H9 (cell line): ENCODE measurements around the gene MSH3. TPM values are rescaled to one million over a fixed set of nuclear protein-coding genes. Genes with fewer than 3 reads are reported as not detected.

Experiments used
- DNase-seq: peaks from one replicate; pipeline ENCODE4 v3.0.0-alpha.2; 2017
- H2AFZ ChIP-seq: one replicate; pipeline ENCODE4 v1.6.1; 2013; ENCODE audit warnings: mild to moderate bottlenecking, low read length, control low read depth, moderate library complexity
- H2AK5ac ChIP-seq: 2 replicates; pipeline ENCODE4 v1.6.1; 2013; ENCODE audit warnings: low read length, control low read depth, mixed read lengths; ENCODE audit not compliant: insufficient read length
- H2BK120ac ChIP-seq: one replicate; pipeline ENCODE4 v1.6.1; 2013; ENCODE audit warnings: low read depth, mild to moderate bottlenecking, low read length, control low read depth, inconsistent platforms; ENCODE audit not compliant: poor library complexity, severe bottlenecking
- H2BK12ac ChIP-seq: 2 replicates; pipeline ENCODE4 v1.6.1; 2013; ENCODE audit warnings: low read length, control low read depth, mixed read lengths, low read depth; ENCODE audit not compliant: insufficient read length
- H2BK15ac ChIP-seq: 2 replicates; pipeline ENCODE4 v1.6.1; 2013; ENCODE audit warnings: low read depth, low read length, control low read depth
- H2BK20ac ChIP-seq: one replicate; pipeline ENCODE4 v1.6.1; 2013; ENCODE audit warnings: low read depth, mild to moderate bottlenecking, low read length, control low read depth, inconsistent platforms; ENCODE audit not compliant: poor library complexity, severe bottlenecking
- H2BK5ac ChIP-seq: 2 replicates; pipeline ENCODE4 v1.6.1; 2013; ENCODE audit warnings: low read length, control low read depth, mixed read lengths; ENCODE audit not compliant: insufficient read length
- H3K14ac ChIP-seq: 2 replicates; pipeline ENCODE4 v1.6.1; 2013; ENCODE audit warnings: low read length, control low read depth; ENCODE audit not compliant: insufficient read depth
- H3K18ac ChIP-seq: 2 replicates; pipeline ENCODE4 v1.6.1; 2013; ENCODE audit warnings: low read depth, mild to moderate bottlenecking, mixed read lengths, low read length, control low read depth; ENCODE audit not compliant: insufficient read length
- H3K23ac ChIP-seq: 2 replicates; pipeline ENCODE4 v1.6.1; 2013; ENCODE audit warnings: low read length, control low read depth, mixed read lengths, low read depth; ENCODE audit not compliant: insufficient read length
- H3K23me2 ChIP-seq: 2 replicates; pipeline ENCODE4 v1.6.1; 2013; ENCODE audit warnings: low read depth, mild to moderate bottlenecking, mixed read lengths, low read length, control low read depth; ENCODE audit not compliant: insufficient read length, poor library complexity, severe bottlenecking
- H3K27ac ChIP-seq: 2 replicates; pipeline ENCODE4 v1.5.1; 2013; ENCODE audit warnings: low read length, control low read depth, mixed read lengths, low read depth; ENCODE audit not compliant: insufficient read length
- H3K27me3 ChIP-seq: 2 replicates; pipeline ENCODE4 v1.6.1; 2013; ENCODE audit warnings: low read length, control low read depth, inconsistent platforms; ENCODE audit not compliant: insufficient read depth
- H3K4ac ChIP-seq: 2 replicates; pipeline ENCODE4 v1.6.1; 2013; ENCODE audit warnings: low read depth, mild to moderate bottlenecking, control low read depth, inconsistent platforms, low read length, moderate library complexity
- H3K4me1 ChIP-seq: 2 replicates; pipeline ENCODE4 v1.6.1; 2013; ENCODE audit warnings: low read length, control low read depth, inconsistent platforms; ENCODE audit not compliant: insufficient read depth
- H3K4me2 ChIP-seq: 2 replicates; pipeline ENCODE4 v1.6.1; 2013; ENCODE audit warnings: low read length, control low read depth, mixed read lengths; ENCODE audit not compliant: insufficient read length, insufficient read depth
- H3K56ac ChIP-seq: 2 replicates; pipeline ENCODE4 v1.6.1; 2013; ENCODE audit warnings: low read depth, mild to moderate bottlenecking, mixed read lengths, low read length, control low read depth; ENCODE audit not compliant: insufficient read length
- H3K79me1 ChIP-seq: 2 replicates; pipeline ENCODE4 v1.6.1; 2013; ENCODE audit warnings: low read depth, mild to moderate bottlenecking, moderate library complexity, low read length, control low read depth, inconsistent platforms; ENCODE audit not compliant: insufficient read depth, poor library complexity, severe bottlenecking
- H3K79me2 ChIP-seq: 2 replicates; pipeline ENCODE4 v1.6.1; 2013; ENCODE audit warnings: low read length, control low read depth, inconsistent platforms; ENCODE audit not compliant: insufficient read depth
- H3K9ac ChIP-seq: 2 replicates; pipeline ENCODE4 v1.6.1; 2013; ENCODE audit warnings: low read length, control low read depth, mixed read lengths; ENCODE audit not compliant: insufficient read length; ENCODE audit errors: extremely low read depth
- H3K9me3 ChIP-seq: one replicate; pipeline ENCODE4 v1.6.1; 2013; ENCODE audit warnings: low read depth, low read length, inconsistent platforms; ENCODE audit not compliant: control insufficient read depth
- H3T11ph ChIP-seq: one replicate; pipeline ENCODE4 v1.6.1; 2013; ENCODE audit warnings: mild to moderate bottlenecking, low read length, control low read depth, inconsistent platforms
- H4K20me1 ChIP-seq: one replicate; pipeline ENCODE4 v1.6.1; 2013; ENCODE audit not compliant: control insufficient read depth, insufficient read length, insufficient read depth
- H4K5ac ChIP-seq: 2 replicates; pipeline ENCODE4 v1.6.1; 2013; ENCODE audit warnings: low read depth, mild to moderate bottlenecking, mixed read lengths, low read length, control low read depth; ENCODE audit not compliant: insufficient read length
- H4K8ac ChIP-seq: replicated peaks from 2 replicates; pipeline ENCODE4 v1.6.1; 2013; ENCODE audit warnings: low read length, control low read depth, mixed read lengths, low read depth; ENCODE audit not compliant: insufficient read length
- H4K91ac ChIP-seq: 2 replicates; pipeline ENCODE4 v1.6.1; 2013; ENCODE audit warnings: low read depth, mild to moderate bottlenecking, moderate library complexity, mixed read lengths, low read length, control low read depth; ENCODE audit not compliant: insufficient read length
- H3K27ac Mint-ChIP-seq, 3 experiments: 2 replicates in 2 of 3; 3 replicates in 1 of 3; pipeline ENCODE4 v1.8.0; 2020 to 2021; ENCODE audit warnings: mixed read lengths in 3 of 3, mild to moderate bottlenecking in 1 of 3, moderate library complexity in 1 of 3
- H3K27me3 Mint-ChIP-seq: 2 replicates; pipeline ENCODE4 v1.8.0; 2021; ENCODE audit warnings: low read depth, mild to moderate bottlenecking, moderate library complexity, mixed read lengths
- H3K36me3 Mint-ChIP-seq, 3 experiments: 2 replicates in 2 of 3; 3 replicates in 1 of 3; pipeline ENCODE4 v1.8.0; 2020 to 2021; ENCODE audit warnings: low read depth in 3 of 3, mixed read lengths in 3 of 3; ENCODE audit not compliant: insufficient read depth in 1 of 3
- H3K4me1 Mint-ChIP-seq, 2 experiments: 2 replicates each; pipeline ENCODE4 v1.8.0; 2020; ENCODE audit warnings: mixed read lengths in 2 of 2
- H3K4me3 Mint-ChIP-seq, 2 experiments: 2 replicates in 1 of 2; 3 replicates in 1 of 2; pipeline ENCODE4 v1.8.0; 2020 to 2021; ENCODE audit warnings: mild to moderate bottlenecking in 2 of 2, mixed read lengths in 2 of 2, moderate library complexity in 1 of 2
- H3K9me3 Mint-ChIP-seq, 2 experiments: 2 replicates in 1 of 2; 3 replicates in 1 of 2; pipeline ENCODE4 v1.8.0; 2020; ENCODE audit warnings: mild to moderate bottlenecking in 2 of 2, mixed read lengths in 2 of 2, moderate library complexity in 1 of 2
- CTCF ChIP-seq: fragments of 200-600 bp; sonication (generic); conservative IDR thresholded peaks from 3 replicates; pipeline ENCODE4 v1.8.0; 2021; ENCODE audit warnings: antibody characterized with exemption, mild to moderate bottlenecking
- total RNA-seq: library from RNA; stranded (reverse); gene quantifications from 2 replicates; pipeline ENCODE4 v1.2.1, GENCODE V29; 2021

Gene MSH3
- total RNA-seq, 1 experiment from 2014 or later: 17.3 TPM

- Histone ChIP-seq H4K5ac (no peak overlapping the region), H3K18ac (no peak overlapping the region), H3K23ac (no peak overlapping the region), H3K27ac (no peak overlapping the region), H2BK5ac (no peak overlapping the region), H3K79me2 (no peaks in the 10 kb centered on the region), H3K9ac (no peak overlapping the region), H3K4ac (no peak overlapping the region), H3K56ac (no peak overlapping the region), H3K4me2 (no peak overlapping the region), H2BK15ac (no peak overlapping the region), H2BK120ac (no peak overlapping the region), H3T11ph (no peak overlapping the region), H3K9me3 (no peaks in the 10 kb centered on the region), H2BK20ac (no peak overlapping the region), H3K14ac (no peak overlapping the region), H4K91ac (no peak overlapping the region), H2AFZ (no peak overlapping the region), H3K27me3 (no peaks in the 10 kb centered on the region), H4K8ac (no peak overlapping the region), H2BK12ac (no peak overlapping the region), H3K79me1 (no peaks in the 10 kb centered on the region), H4K20me1 (no peaks in the 10 kb centered on the region), H3K4me1 (peaks cover 2% of the 10 kb centered on the region; the same call in 1 of the 2 replicates), H2AK5ac (no peak overlapping the region), H3K23me2 (no peaks in the 10 kb centered on the region)
- H3K4me3 Mint-ChIP-seq: no peak overlapping the region
- no peaks in the 10 kb centered on the region for H3K9me3 Mint-ChIP-seq
- peaks cover 24 to 27% of the 10 kb centered on the region in 2 experiments for H3K4me1 Mint-ChIP-seq
- no peaks in the 10 kb centered on the region for H3K27me3 Mint-ChIP-seq
- TF ChIP-seq CTCF: no peak
- H3K36me3 Mint-ChIP-seq: peaks cover 0 to 4% (median 0%) of the 10 kb centered on the region in 3 experiments; a peak in 1 of 7 replicates
- H3K27ac Mint-ChIP-seq: no peak overlapping the region
- peak; percentile 54 for DNase-seq
Measured at GRCh38 chr5:80921026-80921425, 266.6 kb downstream of the MSH3 start.
